Measurements from ENCODE around the gene PRKCD.

GRCh38 chr3:53193466-53194209, 32.6 kb downstream of the PRKCD start:
- TF ChIP-seq SUZ12 (IDR thresholded peaks at IDR 0.05; ENCODE audit: extremely low read depth, insufficient read depth, insufficient read length) (no peak), YY1 (IDR thresholded peaks at IDR 0.05; ENCODE audit: insufficient read depth, insufficient read length) (no peak)

All from NT2/D1 (cell line).